Suprapubic skin (tissue), 4 donors: ENCODE data around the gene GPX7. TPM values are rescaled to one million over a fixed set of nuclear protein-coding genes. Genes with fewer than 3 reads are reported as not detected.

Experiments used
- DNase-seq, 2 donors: peaks; one replicate each; pipeline ENCODE4 v3.0.0-alpha.2; 2019; ENCODE audit warnings: low spot score in 2 of 2
- H3K27ac ChIP-seq: fragments of 200-600 bp; sonication (generic); one replicate; pipeline ENCODE4 v1.5.1; 2019
- H3K27me3 ChIP-seq: fragments of 200-600 bp; sonication (generic); one replicate; pipeline ENCODE4 v1.5.1; 2019
- H3K36me3 ChIP-seq: fragments of 200-600 bp; sonication (generic); one replicate; pipeline ENCODE4 v1.5.1; 2019
- H3K4me1 ChIP-seq: fragments of 200-600 bp; sonication (generic); one replicate; pipeline ENCODE4 v1.5.1; 2019
- H3K4me3 ChIP-seq: fragments of 200-600 bp; sonication (generic); one replicate; pipeline ENCODE4 v1.5.1; 2019; ENCODE audit warnings: mild to moderate bottlenecking
- H3K9me3 ChIP-seq: fragments of 200-600 bp; sonication (generic); one replicate; pipeline ENCODE4 v1.5.1; 2019
- CTCF ChIP-seq, 2 donors: fragments of 200-600 bp in 1 of 2; fragments of 450-650 bp in 1 of 2; sonication (generic) in 1 of 2; IDR thresholded peaks; one replicate each; pipeline ENCODE4 v1.5.1; 2016 to 2019; ENCODE audit warnings: antibody characterized with exemption in 2 of 2, mild to moderate bottlenecking in 1 of 2, moderate library complexity in 1 of 2
- EP300 ChIP-seq: sonication (generic); formaldehyde crosslinking; IDR thresholded peaks from one replicate; pipeline ENCODE4 v1.6.1; 2017; ENCODE audit warnings: antibody characterized with exemption
- POLR2A ChIP-seq, 2 donors: fragments of 450-650 bp; IDR thresholded peaks; one replicate each; pipeline ENCODE4 v1.6.1; 2017; ENCODE audit warnings: antibody characterized with exemption in 2 of 2, mild to moderate bottlenecking in 2 of 2, moderate library complexity in 2 of 2
- POLR2AphosphoS5 ChIP-seq, 3 donors: sonication (generic); formaldehyde crosslinking; IDR thresholded peaks; one replicate each; pipeline ENCODE4 v1.6.1; 2017; ENCODE audit warnings: antibody characterized with exemption in 3 of 3
- WGBS: methylation state at CpG from one replicate; pipeline ENCODE4 v1.1.5; 2018; 5-methylcytosine and 5-hydroxymethylcytosine counted together
- total RNA-seq, 4 donors: library from RNA; depleted of rRNA; stranded (reverse); fragments of >200 nt; gene quantifications; one replicate each; pipeline ENCODE4 v1.1.0, GENCODE V29; 2016

GPX7 gene
- total RNA-seq, 4 donors from 2014 or later: 3.1 to 11.1 (median 7.5) TPM

- Histone ChIP-seq H3K27me3 (no peaks in the 10 kb centered on the region), H3K36me3 (no peaks in the 10 kb centered on the region), H3K9me3 (no peaks in the 10 kb centered on the region), H3K27ac (no peak overlapping the region), H3K4me3 (no peak overlapping the region), H3K4me1 (peaks cover 32% of the 10 kb centered on the region)
- no peak for DNase-seq
- TF ChIP-seq POLR2AphosphoS5 (IDR thresholded peaks at IDR 0.05): no peak
- 27% methylated on average over 3 of the region's 3 CpGs for WGBS
Observed at GRCh38 chr1:52554756-52555155, 47.4 kb upstream of the GPX7 start.

GRCh38 chr1:52556641-52557360 is 45.4 kb upstream of the GPX7 start:
- Histone ChIP-seq H3K36me3 (no peaks in the 10 kb centered on the region), H3K27me3 (no peaks in the 10 kb centered on the region), H3K9me3 (no peaks in the 10 kb centered on the region), H3K4me1 (peaks cover 15% of the 10 kb centered on the region), H3K27ac (no peak overlapping the region), H3K4me3 (no peak overlapping the region)
- WGBS: 56% methylated on average over 4 of the region's 4 CpGs
- DNase-seq: no peak
- TF ChIP-seq CTCF (IDR thresholded peaks at IDR 0.05) (no peak), POLR2A (IDR thresholded peaks at IDR 0.05) (no peak), EP300 (no peak), POLR2AphosphoS5 (IDR thresholded peaks at IDR 0.05) (no peak)

GRCh38 chr1:52558941-52559340 is 43.2 kb upstream of the GPX7 start:
- DNase-seq: no peak
- WGBS: 76% methylated on average over 2 of the region's 2 CpGs
- Histone ChIP-seq H3K36me3 (no peaks in the 10 kb centered on the region), H3K4me3 (no peak overlapping the region), H3K4me1 (peaks cover 6% of the 10 kb centered on the region), H3K27ac (no peak overlapping the region), H3K9me3 (no peaks in the 10 kb centered on the region), H3K27me3 (no peaks in the 10 kb centered on the region)
- TF ChIP-seq CTCF (IDR thresholded peaks at IDR 0.05): no peak
- no peak for TF ChIP-seq POLR2AphosphoS5 (IDR thresholded peaks at IDR 0.05)
- no peak for TF ChIP-seq EP300
- TF ChIP-seq POLR2A (IDR thresholded peaks at IDR 0.05): no peak

- H3K4me1 ChIP-seq: no peaks in the 10 kb centered on the region
- TF ChIP-seq CTCF (IDR thresholded peaks at IDR 0.05): no peak
- TF ChIP-seq EP300: no peak
- no peak for TF ChIP-seq POLR2AphosphoS5 (IDR thresholded peaks at IDR 0.05)
- no peak for TF ChIP-seq POLR2A (IDR thresholded peaks at IDR 0.05)
- 85% methylated on average over 2 of the region's 2 CpGs for WGBS
- no peaks in the 10 kb centered on the region for H3K36me3 ChIP-seq
- DNase-seq: no peak
- no peaks in the 10 kb centered on the region for H3K27me3 ChIP-seq
- H3K27ac ChIP-seq: no peak overlapping the region
- H3K4me3 ChIP-seq: no peak overlapping the region
- H3K9me3 ChIP-seq: no peaks in the 10 kb centered on the region
Observed at GRCh38 chr1:52559875-52560274, 42.3 kb upstream of the GPX7 start.

- no peaks in the 10 kb centered on the region for H3K4me1 ChIP-seq
- no peaks in the 10 kb centered on the region for H3K27me3 ChIP-seq
- H3K9me3 ChIP-seq: no peaks in the 10 kb centered on the region
- no peak for DNase-seq
- TF ChIP-seq EP300 (no peak), CTCF (IDR thresholded peaks at IDR 0.05) (no peak), POLR2A (IDR thresholded peaks at IDR 0.05) (no peak), POLR2AphosphoS5 (IDR thresholded peaks at IDR 0.05) (no peak)
- H3K27ac ChIP-seq: no peak overlapping the region
- H3K36me3 ChIP-seq: no peaks in the 10 kb centered on the region
- H3K4me3 ChIP-seq: no peak overlapping the region
- WGBS: 88% methylated on average over 3 of the region's 3 CpGs
Observed at GRCh38 chr1:52562766-52563165, 39.4 kb upstream of the GPX7 start.

GRCh38 chr1:52567943-52568342 is 34.2 kb upstream of the GPX7 start:
- no peak for TF ChIP-seq EP300
- TF ChIP-seq POLR2A (IDR thresholded peaks at IDR 0.05): no peak
- no peak for TF ChIP-seq CTCF (IDR thresholded peaks at IDR 0.05)
- no peak for TF ChIP-seq POLR2AphosphoS5 (IDR thresholded peaks at IDR 0.05)
- DNase-seq: no peak
- no peaks in the 10 kb centered on the region for H3K27me3 ChIP-seq
- 43% methylated on average over 5 of the region's 5 CpGs for WGBS
- H3K4me3 ChIP-seq: no peak overlapping the region
- no peaks in the 10 kb centered on the region for H3K4me1 ChIP-seq
- no peaks in the 10 kb centered on the region for H3K36me3 ChIP-seq
- no peak overlapping the region for H3K27ac ChIP-seq
- H3K9me3 ChIP-seq: no peaks in the 10 kb centered on the region
